ENCODE results near the gene MSGN1. TPM values are rescaled to one million over a fixed set of nuclear protein-coding genes. Genes with fewer than 3 reads are reported as not detected.

MSGN1 gene
- total RNA-seq, 1 donor from 2014 or later, result not detected

DNA sequence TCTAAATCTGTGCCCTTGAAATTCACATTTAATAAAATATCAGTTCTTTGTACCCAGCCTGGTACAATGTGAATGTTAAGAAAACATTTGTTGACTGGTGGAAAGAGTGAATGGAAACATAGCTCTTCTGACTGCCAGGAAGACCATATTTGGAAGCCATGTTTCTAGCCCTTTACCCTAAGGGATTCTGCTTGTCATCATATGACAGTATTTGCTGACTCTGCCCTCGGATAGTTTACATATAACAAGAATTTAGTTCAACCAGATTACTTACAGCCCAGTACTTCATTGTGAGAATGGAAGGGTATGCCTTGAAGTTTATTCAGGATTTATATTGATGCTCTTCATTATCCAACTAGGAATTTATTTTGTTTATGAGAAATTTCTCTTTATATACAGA lies 48.4 kb downstream of the MSGN1 start:
- intact Hi-C loops (cut with DNase I), result no loop called here
- no peak overlapping the region for H3K27ac ChIP-seq
- H3K9me3 ChIP-seq, result no peaks in the 10 kb centered on the region
- ATAC-seq (no peak), DNase-seq (no peak)
- peaks cover 5% of the 10 kb centered on the region for H3K27me3 ChIP-seq
- H3K4me3 ChIP-seq, result no peak overlapping the region
- no peaks in the 10 kb centered on the region for H3K4me1 ChIP-seq
- TF ChIP-seq, protein P1, sequence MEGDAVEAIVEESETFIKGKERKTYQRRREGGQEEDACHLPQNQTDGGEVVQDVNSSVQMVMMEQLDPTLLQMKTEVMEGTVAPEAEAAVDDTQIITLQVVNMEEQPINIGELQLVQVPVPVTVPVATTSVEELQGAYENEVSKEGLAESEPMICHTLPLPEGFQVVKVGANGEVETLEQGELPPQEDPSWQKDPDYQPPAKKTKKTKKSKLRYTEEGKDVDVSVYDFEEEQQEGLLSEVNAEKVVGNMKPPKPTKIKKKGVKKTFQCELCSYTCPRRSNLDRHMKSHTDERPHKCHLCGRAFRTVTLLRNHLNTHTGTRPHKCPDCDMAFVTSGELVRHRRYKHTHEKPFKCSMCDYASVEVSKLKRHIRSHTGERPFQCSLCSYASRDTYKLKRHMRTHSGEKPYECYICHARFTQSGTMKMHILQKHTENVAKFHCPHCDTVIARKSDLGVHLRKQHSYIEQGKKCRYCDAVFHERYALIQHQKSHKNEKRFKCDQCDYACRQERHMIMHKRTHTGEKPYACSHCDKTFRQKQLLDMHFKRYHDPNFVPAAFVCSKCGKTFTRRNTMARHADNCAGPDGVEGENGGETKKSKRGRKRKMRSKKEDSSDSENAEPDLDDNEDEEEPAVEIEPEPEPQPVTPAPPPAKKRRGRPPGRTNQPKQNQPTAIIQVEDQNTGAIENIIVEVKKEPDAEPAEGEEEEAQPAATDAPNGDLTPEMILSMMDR (IDR thresholded peaks at IDR 0.05), result no peak
- no peaks in the 10 kb centered on the region for H3K36me3 ChIP-seq

DNA sequence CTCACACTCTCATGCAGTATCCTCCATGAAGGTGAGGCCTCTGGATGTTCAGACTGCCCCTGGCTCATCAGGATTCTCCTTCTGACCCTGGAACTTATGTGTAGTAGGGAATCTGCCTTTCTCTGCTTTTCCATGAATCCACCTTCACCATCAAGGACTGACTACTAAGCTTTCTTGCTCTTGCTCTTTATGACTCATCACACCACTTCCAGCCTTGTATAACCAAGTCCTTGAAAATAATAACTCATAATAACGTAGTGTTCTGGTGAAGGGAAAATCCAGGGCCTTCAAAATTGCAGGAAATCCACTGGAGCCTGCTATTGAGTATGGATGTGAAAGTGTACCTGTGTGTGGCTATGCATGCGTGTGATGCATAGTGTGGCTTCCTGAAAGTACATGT lies 50.9 kb downstream of the MSGN1 start:
- no peaks in the 10 kb centered on the region for H3K27me3 ChIP-seq

More for the DNA sequence above, 50.9 kb downstream of the MSGN1 start:
- DNase-seq, result no peak
- Histone ChIP-seq H3K36me3 (no peaks in the 10 kb centered on the region), H3K4me1 (no peaks in the 10 kb centered on the region), H3K4me3 (no peak overlapping the region), H3K27ac (no peak overlapping the region), H3K9me3 (no peaks in the 10 kb centered on the region)
- intact Hi-C loops (cut with DNase I), result no loop called here
- TF ChIP-seq, protein P1 (IDR thresholded peaks at IDR 0.05), result no peak
- no peak for ATAC-seq

Other genes with a start within 250 kb of the MSGN1 start
- 16.0 TPM for gene SMC6, start 62.6 kb upstream of the MSGN1 start, total RNA-seq
- 7.0 TPM for gene GEN1, start 62.3 kb upstream of the MSGN1 start, total RNA-seq
- 47.8 TPM for gene KCNS3, start 62.2 kb downstream of the MSGN1 start, total RNA-seq